GM21447 (cell line): ENCODE measurements around the gene ATF6.

Source experiments
- ATAC-seq: cut with Tn5 transposase; IDR thresholded peaks from one replicate; pipeline ENCODE4 v1.9.1; 2021; ENCODE audit not compliant: unreplicated experiment

The ATF6 gene

GRCh38 chr1:161930064-161930463 lies 163.9 kb downstream of the ATF6 start:
- no peak for ATAC-seq

- ATAC-seq = no peak
Observed at GRCh38 chr1:161932668-161933067, 166.5 kb downstream of the ATF6 start.

- ATAC-seq = peak; percentile 66
Observed at GRCh38 chr1:161933592-161934588, 167.8 kb downstream of the ATF6 start.

GRCh38 chr1:161935264-161935663 lies 169.1 kb downstream of the ATF6 start:
- no peak for ATAC-seq

- ATAC-seq = no peak
Observed at GRCh38 chr1:161936786-161937185, 170.7 kb downstream of the ATF6 start.

- no peak for ATAC-seq
Observed at GRCh38 chr1:161940866-161941591, 174.9 kb downstream of the ATF6 start.

GRCh38 chr1:161941726-161942436 lies 175.8 kb downstream of the ATF6 start:
- no peak for ATAC-seq

GRCh38 chr1:161943737-161944136 lies 177.6 kb downstream of the ATF6 start:
- ATAC-seq = no peak

- no peak for ATAC-seq
Observed at GRCh38 chr1:161944381-161944780, 178.3 kb downstream of the ATF6 start.

- no peak for ATAC-seq
Observed at GRCh38 chr1:161945306-161946060, 179.4 kb downstream of the ATF6 start.

- no peak for ATAC-seq
Observed at GRCh38 chr1:161946071-161946987, 180.2 kb downstream of the ATF6 start.

GRCh38 chr1:161948435-161948834 lies 182.3 kb downstream of the ATF6 start:
- no peak for ATAC-seq

GRCh38 chr1:161949548-161949947 lies 183.4 kb downstream of the ATF6 start:
- no peak for ATAC-seq

- no peak for ATAC-seq
Observed at GRCh38 chr1:161950377-161950776, 184.3 kb downstream of the ATF6 start.

GRCh38 chr1:161951646-161952045 lies 185.5 kb downstream of the ATF6 start:
- no peak for ATAC-seq

GRCh38 chr1:161952607-161953172 lies 186.6 kb downstream of the ATF6 start:
- no peak for ATAC-seq

- ATAC-seq = no peak
Observed at GRCh38 chr1:161953256-161953920, 187.3 kb downstream of the ATF6 start.

GRCh38 chr1:161954050-161954449 lies 187.9 kb downstream of the ATF6 start:
- ATAC-seq = no peak

GRCh38 chr1:161954466-161954865 lies 188.3 kb downstream of the ATF6 start:
- ATAC-seq = no peak
